ENCODE measurements around the gene PIK3CG. TPM values are rescaled to one million over a fixed set of nuclear protein-coding genes. Genes with fewer than 3 reads are reported as not detected.
"Not testable (repeated sequence)": the region's sequence is repeated elsewhere in the genome, so short reads cannot be mapped to it uniquely, and the experiment has no call there.

Gene PIK3CG
- total RNA-seq, 6 experiments from 2014 or later = not detected

DNA sequence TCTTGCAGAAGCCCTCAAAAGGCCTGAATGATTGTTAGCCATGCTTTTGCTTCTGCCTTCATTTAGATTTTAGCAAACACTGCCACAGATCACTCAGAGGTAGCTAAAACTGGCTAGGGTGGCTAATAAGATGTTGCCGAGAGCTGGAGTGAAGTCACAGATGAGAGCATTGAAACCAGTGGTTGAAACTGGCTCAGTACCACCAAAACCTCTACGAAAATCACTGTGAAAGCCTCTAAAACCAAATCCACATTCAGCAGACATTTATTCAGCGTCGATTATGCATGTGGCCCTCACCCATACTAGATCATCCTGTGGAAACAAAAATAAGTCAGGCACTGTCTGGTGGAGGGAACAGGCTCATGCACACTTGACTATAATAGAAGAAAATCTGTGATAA, 50.8 kb downstream of the PIK3CG start:
- Mint-ChIP-seq H3K27me3 (ENCODE audit: insufficient read depth) (peaks cover 17% of the 10 kb centered on the region), H3K27ac (no peak overlapping the region)
- no peak for DNase-seq

DNA sequence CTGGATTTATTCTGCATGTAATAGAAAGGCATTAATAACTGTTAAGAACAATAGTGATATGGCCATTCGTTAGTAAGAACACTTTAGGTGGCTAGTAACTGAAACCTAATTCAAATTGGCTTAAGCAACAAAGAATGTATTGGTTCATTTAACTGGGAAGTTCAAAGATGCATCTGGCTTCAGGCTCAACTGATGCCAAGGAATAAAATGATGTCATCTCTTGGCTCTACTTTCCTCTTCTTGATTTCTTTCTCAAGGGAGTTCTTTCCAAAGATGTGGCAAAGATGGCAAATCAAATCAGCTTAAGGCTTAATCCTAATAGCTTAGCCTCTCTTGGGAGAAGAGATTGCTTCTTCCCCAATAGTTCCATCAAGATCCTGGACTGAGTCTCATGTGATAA, 51.6 kb downstream of the PIK3CG start:
- Mint-ChIP-seq H3K27ac (no peak overlapping the region), H3K27me3 (ENCODE audit: insufficient read depth) (peaks cover 17% of the 10 kb centered on the region), H3K9me3 (peaks cover 7% of the 10 kb centered on the region), H3K36me3 (ENCODE audit: low read depth) (no peaks in the 10 kb centered on the region), H3K4me3 (no peak overlapping the region), H3K4me1 (ENCODE audit: low read depth) (no peaks in the 10 kb centered on the region)
- TF ChIP-seq, protein P1, sequence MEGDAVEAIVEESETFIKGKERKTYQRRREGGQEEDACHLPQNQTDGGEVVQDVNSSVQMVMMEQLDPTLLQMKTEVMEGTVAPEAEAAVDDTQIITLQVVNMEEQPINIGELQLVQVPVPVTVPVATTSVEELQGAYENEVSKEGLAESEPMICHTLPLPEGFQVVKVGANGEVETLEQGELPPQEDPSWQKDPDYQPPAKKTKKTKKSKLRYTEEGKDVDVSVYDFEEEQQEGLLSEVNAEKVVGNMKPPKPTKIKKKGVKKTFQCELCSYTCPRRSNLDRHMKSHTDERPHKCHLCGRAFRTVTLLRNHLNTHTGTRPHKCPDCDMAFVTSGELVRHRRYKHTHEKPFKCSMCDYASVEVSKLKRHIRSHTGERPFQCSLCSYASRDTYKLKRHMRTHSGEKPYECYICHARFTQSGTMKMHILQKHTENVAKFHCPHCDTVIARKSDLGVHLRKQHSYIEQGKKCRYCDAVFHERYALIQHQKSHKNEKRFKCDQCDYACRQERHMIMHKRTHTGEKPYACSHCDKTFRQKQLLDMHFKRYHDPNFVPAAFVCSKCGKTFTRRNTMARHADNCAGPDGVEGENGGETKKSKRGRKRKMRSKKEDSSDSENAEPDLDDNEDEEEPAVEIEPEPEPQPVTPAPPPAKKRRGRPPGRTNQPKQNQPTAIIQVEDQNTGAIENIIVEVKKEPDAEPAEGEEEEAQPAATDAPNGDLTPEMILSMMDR (IDR thresholded peaks at IDR 0.05) = no peak
- DNase-seq = no peak

More for the DNA sequence above, 50.8 kb downstream of the PIK3CG start:
- TF ChIP-seq, protein P1 (IDR thresholded peaks at IDR 0.05) = no peak
- H3K4me1 Mint-ChIP-seq (ENCODE audit: low read depth) = no peaks in the 10 kb centered on the region
- H3K4me3 Mint-ChIP-seq = no peak overlapping the region
- H3K36me3 Mint-ChIP-seq (ENCODE audit: low read depth) = no peaks in the 10 kb centered on the region
- peaks cover 3% of the 10 kb centered on the region for H3K9me3 Mint-ChIP-seq

DNA sequence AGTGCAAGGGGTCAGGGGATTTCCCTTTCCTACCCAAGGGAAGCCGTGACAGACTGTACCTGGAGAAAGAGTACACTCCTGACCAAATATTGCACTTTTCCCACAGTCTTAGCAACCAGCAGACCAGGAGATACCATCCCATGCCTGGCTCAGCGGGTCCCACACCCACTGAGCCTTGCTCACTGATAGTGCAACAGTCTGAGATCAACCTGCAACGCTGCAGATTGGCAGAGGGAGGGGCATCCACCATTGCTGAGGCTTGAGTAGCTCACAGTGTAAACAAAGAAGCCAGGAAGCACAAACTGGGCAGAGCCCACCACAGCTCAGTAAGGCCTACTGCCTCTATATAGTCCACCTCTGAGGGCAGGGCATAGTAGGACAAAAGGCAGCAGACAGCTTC, 53.9 kb downstream of the PIK3CG start:
- Mint-ChIP-seq H3K9me3 (peaks cover 7% of the 10 kb centered on the region), H3K4me1 (ENCODE audit: low read depth) (no peaks in the 10 kb centered on the region), H3K27ac (no peak overlapping the region), H3K36me3 (ENCODE audit: low read depth) (no peaks in the 10 kb centered on the region), H3K4me3 (no peak overlapping the region), H3K27me3 (ENCODE audit: insufficient read depth) (peaks cover 19% of the 10 kb centered on the region)
- TF ChIP-seq, protein P1 (IDR thresholded peaks at IDR 0.05) = no peak
- DNase-seq = no peak

DNA sequence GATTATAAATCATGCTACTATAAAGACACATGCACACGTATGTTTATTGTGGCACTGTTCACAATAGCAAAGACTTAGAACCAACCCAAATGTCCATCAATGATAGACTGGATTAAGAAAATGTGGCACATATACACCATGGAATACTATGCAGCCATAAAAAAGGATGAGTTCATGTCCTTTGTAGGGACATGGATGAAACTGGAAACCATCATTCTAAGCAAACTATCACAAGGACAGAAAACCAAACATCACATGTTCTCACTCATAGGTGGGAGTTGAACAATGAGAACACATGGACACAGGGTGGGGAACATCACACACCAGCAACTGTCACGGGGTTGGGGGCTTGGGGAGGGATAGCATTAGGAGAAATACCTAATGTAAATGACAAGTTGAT, 59.4 kb downstream of the PIK3CG start:
- H3K9me3 Mint-ChIP-seq; H3K36me3 Mint-ChIP-seq (ENCODE audit: low read depth); H3K4me3 Mint-ChIP-seq; H3K4me1 Mint-ChIP-seq (ENCODE audit: low read depth); DNase-seq; H3K27ac Mint-ChIP-seq: not testable (repeated sequence)
- H3K27me3 Mint-ChIP-seq (ENCODE audit: insufficient read depth) = peaks cover 24% of the 10 kb centered on the region

DNA sequence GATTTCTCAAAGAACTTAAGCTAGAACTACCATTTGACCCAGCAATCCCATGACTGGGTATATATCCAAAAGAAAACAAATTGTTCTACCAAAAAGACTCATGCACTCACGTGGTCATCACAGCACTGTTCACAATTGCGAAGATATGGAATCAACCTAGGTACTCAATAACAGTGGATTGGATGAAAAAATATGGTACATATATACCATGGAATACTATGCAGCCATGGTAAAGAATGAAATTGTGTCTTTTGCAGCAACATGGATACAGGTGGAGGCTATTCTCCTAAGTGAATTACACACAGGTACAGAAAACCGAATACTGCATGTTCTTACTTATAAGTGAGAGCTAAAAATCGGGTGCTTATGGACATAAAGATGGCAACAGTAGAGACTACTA, 61.8 kb downstream of the PIK3CG start:
- Mint-ChIP-seq H3K4me3 (no peak overlapping the region), H3K9me3 (no peaks in the 10 kb centered on the region), H3K36me3 (ENCODE audit: low read depth) (no peaks in the 10 kb centered on the region), H3K27me3 (ENCODE audit: insufficient read depth) (peaks cover 28% of the 10 kb centered on the region; the same call in 1 of the 2 replicates), H3K27ac (no peak overlapping the region), H3K4me1 (ENCODE audit: low read depth) (no peaks in the 10 kb centered on the region)
- TF ChIP-seq, protein P1 (IDR thresholded peaks at IDR 0.05) = no peak
- no peak for DNase-seq

DNA sequence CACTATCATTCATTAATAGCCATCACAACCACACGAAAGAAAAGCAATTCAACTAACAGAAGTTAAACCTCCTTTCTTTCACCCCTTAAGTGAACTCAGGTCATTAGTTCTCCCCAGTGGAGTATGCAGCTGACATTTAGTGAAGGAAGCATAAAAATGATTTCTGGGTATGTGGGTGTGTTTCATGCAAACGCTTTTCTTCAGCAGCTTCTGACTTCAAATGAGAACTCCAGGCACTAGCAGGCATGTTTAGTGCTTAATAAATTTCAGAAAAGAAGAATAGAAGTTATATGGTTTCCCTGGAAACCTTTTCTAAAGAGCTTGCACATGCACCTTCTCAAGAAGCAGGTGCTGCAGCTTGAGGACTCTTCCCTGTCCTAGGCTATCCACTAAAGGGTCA, 62.5 kb downstream of the PIK3CG start:
- DNase-seq = no peak
- no peak overlapping the region for H3K4me3 Mint-ChIP-seq
- no peak overlapping the region for H3K27ac Mint-ChIP-seq
- H3K36me3 Mint-ChIP-seq (ENCODE audit: low read depth) = no peaks in the 10 kb centered on the region
- TF ChIP-seq, protein P1 (IDR thresholded peaks at IDR 0.05) = no peak
- no peaks in the 10 kb centered on the region for H3K9me3 Mint-ChIP-seq
- H3K4me1 Mint-ChIP-seq (ENCODE audit: low read depth) = no peaks in the 10 kb centered on the region
- H3K27me3 Mint-ChIP-seq (ENCODE audit: insufficient read depth) = peaks cover 23% of the 10 kb centered on the region; the same call in 1 of the 2 replicates

DNA sequence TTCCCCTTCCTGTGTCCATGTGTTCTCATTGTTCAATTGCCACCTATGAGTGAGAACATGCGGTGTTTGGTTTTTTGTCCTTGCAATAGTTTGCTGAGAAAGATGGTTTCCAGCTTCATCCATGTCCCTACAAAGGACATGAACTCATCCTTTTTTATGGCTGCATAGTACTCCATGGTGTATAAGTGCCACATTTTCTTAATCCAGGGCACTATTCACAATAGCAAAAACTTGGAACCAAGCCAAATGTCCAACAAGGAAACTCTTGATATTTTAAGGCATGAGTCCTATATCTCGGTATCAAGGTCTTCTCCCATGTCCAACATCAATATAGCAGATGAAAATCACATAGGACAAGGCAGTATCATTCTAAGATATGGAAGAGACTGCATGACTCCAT, 64.5 kb downstream of the PIK3CG start:
- H3K36me3 Mint-ChIP-seq (ENCODE audit: low read depth); H3K4me3 Mint-ChIP-seq; DNase-seq; H3K9me3 Mint-ChIP-seq; H3K4me1 Mint-ChIP-seq (ENCODE audit: low read depth); H3K27ac Mint-ChIP-seq: not testable (repeated sequence)
- peaks cover 21% of the 10 kb centered on the region; the same call in 1 of the 2 replicates for H3K27me3 Mint-ChIP-seq (ENCODE audit: insufficient read depth)

Measured in HFFc6 (cell line).